ENCODE results near the gene METTL26. TPM values are rescaled to one million over a fixed set of nuclear protein-coding genes. Genes with fewer than 3 reads are reported as not detected.
A peak's percentile ranks its signal among the peaks of the same experiment; 100 is the strongest.

The METTL26 gene
- total and polyA plus RNA-seq, 2 experiments from 2014 or later, result 155 to 218 TPM

GRCh38 chr16:662095-662494, 26.0 kb upstream of the METTL26 start:
- no peak overlapping the region for H3K4me2 ChIP-seq (ENCODE audit: unreplicated experiment)
- no peaks in the 10 kb centered on the region for H3K4me1 ChIP-seq (ENCODE audit: insufficient read depth)
- no peak overlapping the region for H3K9ac ChIP-seq
- H3K9me2 ChIP-seq (ENCODE audit: insufficient read depth), result no peaks in the 10 kb centered on the region
- no peak overlapping the region for H3K27ac ChIP-seq
- no peak for DNase-seq
- in situ Hi-C loops (cut with MboI), result no loop called here
- H3K9me3 ChIP-seq (ENCODE audit: low read depth), result no peaks in the 10 kb centered on the region
- H3F3A ChIP-seq (ENCODE audit: insufficient read depth), result no peaks in the 10 kb centered on the region
- no peaks in the 10 kb centered on the region for H3K27me3 ChIP-seq (replicated peaks; ENCODE audit: insufficient read depth)
- 92 to 93% methylated on average over 15 to 19 of the region's 19 CpGs for WGBS, 2 experiments (ENCODE audit: low coverage in 1 of 2, low lambda C conversion rate in 2 of 2, missing lambda C conversion rate in 2 of 2)
- H3K4me3 ChIP-seq, result no peak overlapping the region
- H2AFZ ChIP-seq, result no peak overlapping the region
- TF ChIP-seq EZH2phosphoT487 (IDR thresholded peaks at IDR 0.05; ENCODE audit: insufficient read depth, low read depth), result no peak
- no peak for TF ChIP-seq EZH2 (IDR thresholded peaks at IDR 0.05; ENCODE audit: insufficient read depth, poor library complexity, severe bottlenecking)
- no peaks in the 10 kb centered on the region for H3K36me3 ChIP-seq (ENCODE audit: low read depth)
- H3K79me2 ChIP-seq (ENCODE audit: insufficient read depth), result no peaks in the 10 kb centered on the region
- H4K20me1 ChIP-seq (ENCODE audit: insufficient read depth), result no peaks in the 10 kb centered on the region

GRCh38 chr16:661184-661821, 25.2 kb upstream of the METTL26 start:
- no peaks in the 10 kb centered on the region for H3K9me2 ChIP-seq (ENCODE audit: insufficient read depth)
- WGBS, 2 experiments (ENCODE audit: low coverage in 1 of 2, low lambda C conversion rate in 2 of 2, missing lambda C conversion rate in 2 of 2), result 93% methylated on average over 32 to 35 of the region's 35 CpGs
- no peaks in the 10 kb centered on the region for H3K4me1 ChIP-seq (ENCODE audit: insufficient read depth)
- no peak overlapping the region for H3K4me2 ChIP-seq (ENCODE audit: unreplicated experiment)
- H3K36me3 ChIP-seq (ENCODE audit: low read depth), result no peaks in the 10 kb centered on the region
- H3K4me3 ChIP-seq, result no peak overlapping the region
- no peaks in the 10 kb centered on the region for H3F3A ChIP-seq (ENCODE audit: insufficient read depth)
- TF ChIP-seq EZH2phosphoT487 (IDR thresholded peaks at IDR 0.05; ENCODE audit: insufficient read depth, low read depth), result no peak
- TF ChIP-seq EZH2 (IDR thresholded peaks at IDR 0.05; ENCODE audit: insufficient read depth, poor library complexity, severe bottlenecking), result no peak
- no peak for DNase-seq
- H4K20me1 ChIP-seq (ENCODE audit: insufficient read depth), result no peaks in the 10 kb centered on the region
- no peaks in the 10 kb centered on the region for H3K9me3 ChIP-seq (ENCODE audit: low read depth)
- H2AFZ ChIP-seq, result no peak overlapping the region
- H3K27ac ChIP-seq, result no peak overlapping the region
- no peak overlapping the region for H3K9ac ChIP-seq
- no peaks in the 10 kb centered on the region for H3K79me2 ChIP-seq (ENCODE audit: insufficient read depth)
- H3K27me3 ChIP-seq (replicated peaks; ENCODE audit: insufficient read depth), result no peaks in the 10 kb centered on the region
- in situ Hi-C loops (cut with MboI), result no loop called here

- Histone ChIP-seq H3K27me3 (replicated peaks; ENCODE audit: insufficient read depth) (no peaks in the 10 kb centered on the region), H3K79me2 (ENCODE audit: insufficient read depth) (no peaks in the 10 kb centered on the region), H3K4me1 (ENCODE audit: insufficient read depth) (no peaks in the 10 kb centered on the region), H3K36me3 (ENCODE audit: low read depth) (no peaks in the 10 kb centered on the region), H4K20me1 (ENCODE audit: insufficient read depth) (no peaks in the 10 kb centered on the region), H3K9me2 (ENCODE audit: insufficient read depth) (no peaks in the 10 kb centered on the region), H3K27ac (no peak overlapping the region), H3K4me3 (no peak overlapping the region), H3K9ac (no peak overlapping the region), H3F3A (ENCODE audit: insufficient read depth) (no peaks in the 10 kb centered on the region), H3K4me2 (ENCODE audit: unreplicated experiment) (no peak overlapping the region), H2AFZ (no peak overlapping the region), H3K9me3 (ENCODE audit: low read depth) (no peaks in the 10 kb centered on the region)
- TF ChIP-seq EZH2 (IDR thresholded peaks at IDR 0.05; ENCODE audit: insufficient read depth, poor library complexity, severe bottlenecking) (no peak), EZH2phosphoT487 (IDR thresholded peaks at IDR 0.05; ENCODE audit: insufficient read depth, low read depth) (no peak)
- 72 to 74% methylated on average over 27 to 34 of the region's 43 CpGs for WGBS, 2 experiments (ENCODE audit: low coverage in 1 of 2, low lambda C conversion rate in 2 of 2, missing lambda C conversion rate in 2 of 2)
- in situ Hi-C loops (cut with MboI), result no loop called here
- DNase-seq, result peak; percentile 59
Measured at GRCh38 chr16:660459-661183, 24.5 kb upstream of the METTL26 start.

- no peak for DNase-seq
- Histone ChIP-seq H3K9me3 (ENCODE audit: low read depth) (no peaks in the 10 kb centered on the region), H3K79me2 (ENCODE audit: insufficient read depth) (no peaks in the 10 kb centered on the region), H3K36me3 (ENCODE audit: low read depth) (no peaks in the 10 kb centered on the region), H3K27ac (no peak overlapping the region), H3K9me2 (ENCODE audit: insufficient read depth) (no peaks in the 10 kb centered on the region), H2AFZ (no peak overlapping the region), H3K9ac (no peak overlapping the region), H3K4me3 (no peak overlapping the region), H3K4me2 (ENCODE audit: unreplicated experiment) (no peak overlapping the region), H4K20me1 (ENCODE audit: insufficient read depth) (no peaks in the 10 kb centered on the region), H3K4me1 (ENCODE audit: insufficient read depth) (no peaks in the 10 kb centered on the region), H3K27me3 (replicated peaks; ENCODE audit: insufficient read depth) (no peaks in the 10 kb centered on the region), H3F3A (ENCODE audit: insufficient read depth) (no peaks in the 10 kb centered on the region)
- TF ChIP-seq EZH2 (IDR thresholded peaks at IDR 0.05; ENCODE audit: insufficient read depth, poor library complexity, severe bottlenecking) (no peak), EZH2phosphoT487 (IDR thresholded peaks at IDR 0.05; ENCODE audit: insufficient read depth, low read depth) (no peak)
- in situ Hi-C loops (cut with MboI), result no loop called here
- WGBS, 2 experiments (ENCODE audit: low coverage in 1 of 2, low lambda C conversion rate in 2 of 2, missing lambda C conversion rate in 2 of 2), result 79 to 95% methylated on average over 3 to 6 of the region's 6 CpGs
Measured at GRCh38 chr16:660132-660458, 24.0 kb upstream of the METTL26 start.

Data from GM23248 (cell line).